Measurements from ENCODE around the gene CACNA1H.

CACNA1H gene

DNA sequence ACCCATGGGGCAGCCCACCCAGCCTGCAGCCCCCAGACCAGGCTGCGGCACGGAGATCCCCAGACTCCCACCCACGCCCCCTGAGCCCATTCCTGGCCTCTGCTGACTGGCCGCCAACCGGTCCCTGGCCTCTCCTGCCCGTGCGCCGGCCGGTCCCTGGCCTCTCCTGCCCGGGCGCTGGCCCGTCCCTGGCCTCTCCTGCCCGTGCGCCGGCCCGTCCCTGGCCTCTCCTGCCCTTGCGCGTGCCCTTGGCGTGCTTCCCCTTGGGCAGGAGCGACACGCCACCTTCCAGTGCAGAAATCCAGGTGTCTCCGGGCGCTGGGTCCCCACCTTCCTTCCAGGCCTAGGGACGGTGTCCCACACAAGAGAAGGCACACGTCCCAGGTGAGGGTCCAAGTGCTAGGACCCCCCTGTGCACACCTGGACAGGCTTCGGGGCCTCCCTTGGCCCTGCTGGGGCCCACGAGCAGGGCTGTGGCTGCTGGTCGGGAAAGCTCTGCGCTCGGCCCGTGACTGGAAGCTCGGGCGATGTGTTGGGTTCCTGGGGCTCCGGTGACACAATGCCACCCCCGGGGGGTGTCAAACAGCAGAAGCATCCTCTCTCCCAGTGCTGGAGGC lies 21.4 kb upstream of the CACNA1H start:
- no peak for TF ChIP-seq CTCF (IDR thresholded peaks at IDR 0.05; ENCODE audit: control insufficient read depth, extremely low read depth, insufficient read depth)
- DNase-seq (ENCODE audit: low read depth) = no peak
- no peak overlapping the region for H3K4me3 ChIP-seq (ENCODE audit: low read depth, low read length)

- H3K4me3 ChIP-seq (ENCODE audit: low read depth, low read length) = no peak overlapping the region
- DNase-seq (ENCODE audit: low read depth) = no peak
- TF ChIP-seq CTCF (IDR thresholded peaks at IDR 0.05; ENCODE audit: control insufficient read depth, extremely low read depth, insufficient read depth) = no peak
Observed at GRCh38 chr16:1132431-1132830, 20.5 kb upstream of the CACNA1H start.

GRCh38 chr16:1133271-1133670 lies 19.6 kb upstream of the CACNA1H start:
- H3K4me3 ChIP-seq (ENCODE audit: low read depth, low read length) = no peak overlapping the region
- DNase-seq (ENCODE audit: low read depth) = no peak
- TF ChIP-seq CTCF (IDR thresholded peaks at IDR 0.05; ENCODE audit: control insufficient read depth, extremely low read depth, insufficient read depth) = no peak

- no peak for DNase-seq (ENCODE audit: low read depth)
- H3K4me3 ChIP-seq (ENCODE audit: low read depth, low read length) = no peak overlapping the region
- no peak for TF ChIP-seq CTCF (IDR thresholded peaks at IDR 0.05; ENCODE audit: control insufficient read depth, extremely low read depth, insufficient read depth)
Observed at GRCh38 chr16:1133810-1134520, 18.9 kb upstream of the CACNA1H start.

- TF ChIP-seq CTCF (IDR thresholded peaks at IDR 0.05; ENCODE audit: control insufficient read depth, extremely low read depth, insufficient read depth) = no peak
- H3K4me3 ChIP-seq (ENCODE audit: low read depth, low read length) = no peak overlapping the region
- DNase-seq (ENCODE audit: low read depth) = no peak
Observed at GRCh38 chr16:1134776-1135458, 18.0 kb upstream of the CACNA1H start.

GRCh38 chr16:1135459-1135825 lies 17.5 kb upstream of the CACNA1H start:
- no peak for TF ChIP-seq CTCF (IDR thresholded peaks at IDR 0.05; ENCODE audit: control insufficient read depth, extremely low read depth, insufficient read depth)
- no peak for DNase-seq (ENCODE audit: low read depth)

More at GRCh38 chr16:1135459-1135825, 17.5 kb upstream of the CACNA1H start:
- no peak overlapping the region for H3K4me3 ChIP-seq (ENCODE audit: low read depth, low read length)
